ENCODE measurements around the gene C19orf73.

The C19orf73 gene

DNA sequence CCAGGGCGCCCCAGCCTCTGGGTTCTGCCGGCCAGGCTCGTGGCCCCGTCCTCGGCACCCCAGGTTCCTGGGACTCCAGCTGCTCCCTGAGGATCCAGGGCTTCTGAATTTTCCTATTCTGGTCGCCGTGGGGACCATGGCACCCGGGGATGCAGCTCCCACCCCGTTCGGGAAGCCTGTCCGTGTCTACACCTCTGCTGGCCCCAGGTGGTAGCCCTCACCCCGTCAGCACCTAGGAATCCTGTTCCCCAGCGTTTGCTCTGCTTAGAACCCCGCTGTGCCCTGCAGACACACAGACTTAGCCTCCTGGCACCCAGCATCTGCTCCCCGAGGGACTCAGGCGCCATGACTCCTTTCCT, 1.4 kb upstream of the C19orf73 start:
- Histone ChIP-seq H3K79me2 (ENCODE audit: insufficient read depth, low read depth) (no peaks in the 10 kb centered on the region), H3K27ac (no peak overlapping the region), H4K20me1 (ENCODE audit: insufficient read depth) (no peaks in the 10 kb centered on the region), H3K27me3 (ENCODE audit: insufficient read depth, low read depth) (peaks cover 34% of the 10 kb centered on the region), H3K4me3 (IDR thresholded peaks at IDR 0.05; ENCODE audit: insufficient read depth, low read depth, low read length) (no peak overlapping the region), H2AFZ (ENCODE audit: low read depth) (peak overlapping the region; percentile 93; the same call in 1 of the 2 replicates), H3K9ac (no peak overlapping the region), H3K4me2 (peak overlapping the region; percentile 96), H3K36me3 (ENCODE audit: insufficient read depth) (no peaks in the 10 kb centered on the region), H3K4me1 (ENCODE audit: low read depth, poor library complexity, severe bottlenecking) (peaks cover 18% of the 10 kb centered on the region)
- no peak for TF ChIP-seq CTCF (conservative IDR thresholded peaks at IDR 0.05; ENCODE audit: low read depth, low read length)

DNA sequence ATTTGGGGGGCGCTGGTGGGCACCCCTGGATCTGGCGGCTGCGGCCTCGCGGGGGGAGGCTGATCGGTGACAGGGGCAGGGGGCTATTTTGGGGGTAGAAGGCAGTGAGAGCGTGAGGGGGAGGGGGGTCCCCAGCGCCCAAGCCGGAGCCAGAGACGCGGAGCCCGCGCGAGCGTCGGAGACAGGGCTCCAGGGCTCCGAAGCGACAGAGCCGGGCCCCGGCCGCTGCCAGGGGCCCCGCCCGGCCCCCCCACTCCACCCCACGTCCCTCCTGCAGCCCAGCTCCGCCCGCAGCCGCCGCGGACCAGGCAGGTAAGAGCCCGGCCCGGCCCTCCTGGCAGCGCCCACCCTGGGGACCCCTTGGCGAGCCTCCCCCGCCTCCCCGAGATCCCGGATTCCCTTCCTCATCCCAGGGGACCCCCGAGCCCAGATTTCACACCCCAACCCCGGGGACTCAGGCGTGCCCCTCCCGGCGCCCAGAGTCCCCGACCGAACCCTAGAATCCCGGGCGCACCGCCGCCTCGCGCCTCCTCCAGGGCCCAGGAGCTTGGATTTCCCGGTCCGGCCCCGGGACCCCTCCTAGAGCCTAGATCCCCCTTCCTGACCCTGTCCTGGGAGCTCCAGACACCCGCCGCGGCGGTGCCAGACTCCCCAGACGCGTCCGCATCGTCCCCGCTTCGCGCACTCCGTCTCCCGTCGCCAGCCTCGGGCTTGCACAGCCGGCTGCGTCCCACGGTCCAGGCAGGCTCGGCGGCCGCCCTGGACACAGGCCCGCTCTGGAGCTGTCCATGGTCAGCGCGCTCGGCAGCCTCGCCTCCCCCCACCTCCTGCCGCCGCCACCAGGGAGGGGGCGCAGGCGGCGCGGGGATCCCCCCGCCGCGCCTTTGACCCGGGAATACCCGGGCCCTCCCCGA, 725 bp upstream of the C19orf73 start, which contains the start of gene PPFIA3:
Gene PPFIA3 (plus strand): TSS at position 134 of the 914 bp plus-strand sequence. CDS start 8,330 bp downstream, outside the sequence.
- Histone ChIP-seq H3K36me3 (ENCODE audit: insufficient read depth) (no peaks in the 10 kb centered on the region), H4K20me1 (ENCODE audit: insufficient read depth) (no peaks in the 10 kb centered on the region), H2AFZ (ENCODE audit: low read depth) (peak within 1 kb of the TSS; percentile 93), H3K27me3 (ENCODE audit: insufficient read depth, low read depth) (peaks cover 34% of the 10 kb centered on the region), H3K9ac (peak within 1 kb of the TSS; percentile 95), H3K27ac (peak within 1 kb of the TSS; percentile 70), H3K4me1 (ENCODE audit: low read depth, poor library complexity, severe bottlenecking) (peaks cover 18% of the 10 kb centered on the region), H3K4me2 (peak within 1 kb of the TSS; percentile 96), H3K4me3 (IDR thresholded peaks at IDR 0.05; ENCODE audit: insufficient read depth, low read depth, low read length) (no peak within 1 kb of the TSS), H3K79me2 (ENCODE audit: insufficient read depth, low read depth) (no peaks in the 10 kb centered on the region)
- TF ChIP-seq CTCF (conservative IDR thresholded peaks at IDR 0.05; ENCODE audit: low read depth, low read length) = no peak

- H4K20me1 ChIP-seq (ENCODE audit: insufficient read depth) = no peaks in the 10 kb centered on the region
- no peak overlapping the region for H3K4me3 ChIP-seq (IDR thresholded peaks at IDR 0.05; ENCODE audit: insufficient read depth, low read depth, low read length)
- H2AFZ ChIP-seq (ENCODE audit: low read depth) = peak overlapping the region; percentile 93
- H3K4me2 ChIP-seq = peak overlapping the region; percentile 67
- peak overlapping the region; percentile 95 for H3K9ac ChIP-seq
- peaks cover 31% of the 10 kb centered on the region for H3K27me3 ChIP-seq (ENCODE audit: insufficient read depth, low read depth)
- TF ChIP-seq CTCF (conservative IDR thresholded peaks at IDR 0.05; ENCODE audit: low read depth, low read length) = no peak
- H3K4me1 ChIP-seq (ENCODE audit: low read depth, poor library complexity, severe bottlenecking) = peaks cover 28% of the 10 kb centered on the region
- no peaks in the 10 kb centered on the region for H3K36me3 ChIP-seq (ENCODE audit: insufficient read depth)
- H3K79me2 ChIP-seq (ENCODE audit: insufficient read depth, low read depth) = no peaks in the 10 kb centered on the region
- peak overlapping the region; percentile 70 for H3K27ac ChIP-seq
Measured at GRCh38 chr19:49117677-49118564, 1.0 kb downstream of the C19orf73 start.

DNA sequence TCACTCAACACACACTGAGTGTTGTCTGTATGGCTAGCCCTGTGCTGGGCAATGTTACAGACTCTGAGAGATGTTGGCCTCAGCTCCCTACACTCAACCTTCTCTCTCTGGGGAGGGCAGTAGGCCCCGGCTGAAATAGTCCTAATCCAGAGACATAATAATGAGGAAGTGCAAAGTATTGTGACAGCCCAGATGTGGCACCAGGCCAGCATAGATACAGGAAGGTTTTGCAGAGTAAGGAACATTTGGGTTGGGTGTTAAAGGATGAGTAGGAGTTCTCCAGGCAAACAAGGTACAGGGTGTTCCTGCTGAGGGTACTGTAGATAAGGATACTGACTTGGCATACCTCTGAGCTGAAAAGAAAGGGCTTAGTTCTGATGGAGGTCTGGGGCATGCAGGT, 2.4 kb downstream of the C19orf73 start:
- no peak overlapping the region for H3K4me2 ChIP-seq
- TF ChIP-seq CTCF (conservative IDR thresholded peaks at IDR 0.05; ENCODE audit: low read depth, low read length) = no peak
- H3K4me3 ChIP-seq (IDR thresholded peaks at IDR 0.05; ENCODE audit: insufficient read depth, low read depth, low read length) = no peak overlapping the region
- H4K20me1 ChIP-seq (ENCODE audit: insufficient read depth) = no peaks in the 10 kb centered on the region
- no peaks in the 10 kb centered on the region for H3K36me3 ChIP-seq (ENCODE audit: insufficient read depth)
- no peak overlapping the region for H3K9ac ChIP-seq
- no peak overlapping the region for H2AFZ ChIP-seq (ENCODE audit: low read depth)
- H3K27ac ChIP-seq = no peak overlapping the region
- peaks cover 23% of the 10 kb centered on the region for H3K4me1 ChIP-seq (ENCODE audit: low read depth, poor library complexity, severe bottlenecking)
- no peaks in the 10 kb centered on the region for H3K79me2 ChIP-seq (ENCODE audit: insufficient read depth, low read depth)
- H3K27me3 ChIP-seq (ENCODE audit: insufficient read depth, low read depth) = peaks cover 21% of the 10 kb centered on the region
